Measurements from ENCODE around the gene PDCD1LG2.
A peak's percentile ranks its signal among the peaks of the same experiment; 100 is the strongest.
"Not testable (repeated sequence)": the region's sequence is repeated elsewhere in the genome, so short reads cannot be mapped to it uniquely, and the experiment has no call there.

Gene PDCD1LG2

GRCh38 chr9:5510360-5510931, at the start of gene PDCD1LG2:
Gene PDCD1LG2 (plus strand): TSS chr9:5510531. CDS start chr9:5522547, 12,016 bp downstream.
- Histone ChIP-seq H3K4me1 (ENCODE audit: control insufficient read depth, insufficient read depth, low read length) (no peaks in the 10 kb centered on the region), H3K9ac (ENCODE audit: low read length) (no peak within 1 kb of the TSS), H3K27me3 (ENCODE audit: control insufficient read depth, insufficient read depth, low read length) (no peaks in the 10 kb centered on the region), H3K4me3 (ENCODE audit: low read length) (peak within 1 kb of the TSS; percentile 44), H3K27ac (ENCODE audit: low read depth, low read length) (peak within 1 kb of the TSS; percentile 53), H3K36me3 (ENCODE audit: control insufficient read depth, insufficient read depth, low read length) (no peaks in the 10 kb centered on the region)

DNA sequence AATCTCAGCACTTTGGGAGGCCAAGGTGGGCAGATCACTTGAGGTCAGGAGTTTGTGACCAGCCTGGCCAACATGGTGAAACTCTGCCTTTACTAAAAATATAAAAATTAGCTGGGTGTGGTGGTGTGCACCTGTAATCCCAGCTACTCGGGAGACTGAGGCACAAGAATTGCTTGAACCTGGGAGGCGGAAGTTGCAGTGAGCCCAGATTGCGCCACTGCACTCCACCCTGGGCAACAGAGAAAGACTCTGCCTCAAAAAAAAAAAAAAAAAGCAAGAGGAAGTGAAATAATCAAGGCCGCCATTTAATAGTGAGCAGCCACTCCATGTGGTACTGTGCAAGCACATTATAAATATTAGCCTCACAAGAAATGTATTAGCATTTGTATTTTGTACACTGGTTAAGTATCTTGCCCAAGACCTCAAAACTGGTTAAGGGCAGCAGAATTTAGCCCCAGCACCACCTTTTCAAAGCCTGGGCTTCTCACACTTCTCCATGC, 45.5 kb upstream of the PDCD1LG2 start:
- H3K36me3 ChIP-seq (ENCODE audit: control insufficient read depth, insufficient read depth, low read length); H3K4me1 ChIP-seq (ENCODE audit: control insufficient read depth, insufficient read depth, low read length); H3K27ac ChIP-seq (ENCODE audit: low read depth, low read length); H3K9ac ChIP-seq (ENCODE audit: low read length); H3K4me3 ChIP-seq (ENCODE audit: low read length); H3K27me3 ChIP-seq (ENCODE audit: control insufficient read depth, insufficient read depth, low read length): not testable (repeated sequence)

- Histone ChIP-seq H3K27ac (ENCODE audit: low read depth, low read length) (no peak overlapping the region), H3K9ac (ENCODE audit: low read length) (no peak overlapping the region), H3K4me3 (ENCODE audit: low read length) (no peak overlapping the region), H3K4me1 (ENCODE audit: control insufficient read depth, insufficient read depth, low read length) (no peaks in the 10 kb centered on the region), H3K27me3 (ENCODE audit: control insufficient read depth, insufficient read depth, low read length) (no peaks in the 10 kb centered on the region), H3K36me3 (ENCODE audit: control insufficient read depth, insufficient read depth, low read length) (peaks cover 3% of the 10 kb centered on the region)
Measured at GRCh38 chr9:5466005-5466404, 44.3 kb upstream of the PDCD1LG2 start.

DNA sequence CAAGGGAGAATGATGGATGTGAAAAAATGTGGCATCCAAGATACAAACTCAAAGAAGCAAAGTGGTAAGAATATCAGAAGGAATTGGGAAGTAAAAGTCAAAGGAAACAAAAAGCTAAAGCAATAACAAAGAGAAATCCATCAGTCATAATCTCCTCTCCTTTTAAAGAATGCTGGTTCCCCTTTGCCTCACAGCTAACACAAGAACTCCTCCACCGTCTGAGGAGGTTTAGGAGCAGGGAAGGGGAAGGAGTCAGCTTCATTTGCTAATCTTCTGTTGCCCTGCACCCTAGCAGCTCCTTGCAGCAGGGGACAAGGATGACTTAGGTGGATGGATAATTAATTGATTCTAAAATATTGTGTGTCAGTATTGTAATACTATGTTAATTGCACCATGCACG, 43.6 kb upstream of the PDCD1LG2 start:
- no peak overlapping the region for H3K9ac ChIP-seq (ENCODE audit: low read length)
- no peaks in the 10 kb centered on the region for H3K4me1 ChIP-seq (ENCODE audit: control insufficient read depth, insufficient read depth, low read length)
- H3K27me3 ChIP-seq (ENCODE audit: control insufficient read depth, insufficient read depth, low read length): no peaks in the 10 kb centered on the region
- peaks cover 3% of the 10 kb centered on the region for H3K36me3 ChIP-seq (ENCODE audit: control insufficient read depth, insufficient read depth, low read length)
- no peak overlapping the region for H3K27ac ChIP-seq (ENCODE audit: low read depth, low read length)
- H3K4me3 ChIP-seq (ENCODE audit: low read length): no peak overlapping the region

DNA sequence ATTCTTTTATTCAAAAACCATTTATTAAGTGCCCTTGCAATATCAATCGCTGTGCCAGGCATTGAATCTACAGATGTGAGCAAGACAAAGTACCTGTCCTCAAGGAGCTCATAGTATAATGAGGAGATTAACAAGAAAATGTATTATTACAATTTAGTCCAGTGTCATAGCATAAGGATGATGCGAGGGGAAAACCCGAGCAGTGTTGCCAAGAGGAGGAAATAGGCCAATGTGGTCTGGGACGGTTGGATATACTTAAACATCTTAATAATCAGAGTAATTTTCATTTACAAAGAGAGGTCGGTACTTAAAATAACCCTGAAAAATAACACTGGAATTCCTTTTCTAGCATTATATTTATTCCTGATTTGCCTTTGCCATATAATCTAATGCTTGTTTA, 41.5 kb upstream of the PDCD1LG2 start:
- Histone ChIP-seq H3K4me1 (ENCODE audit: control insufficient read depth, insufficient read depth, low read length) (no peaks in the 10 kb centered on the region), H3K27me3 (ENCODE audit: control insufficient read depth, insufficient read depth, low read length) (no peaks in the 10 kb centered on the region), H3K27ac (ENCODE audit: low read depth, low read length) (no peak overlapping the region), H3K9ac (ENCODE audit: low read length) (no peak overlapping the region), H3K36me3 (ENCODE audit: control insufficient read depth, insufficient read depth, low read length) (no peaks in the 10 kb centered on the region), H3K4me3 (ENCODE audit: low read length) (no peak overlapping the region)

GRCh38 chr9:5470122-5470521, 40.2 kb upstream of the PDCD1LG2 start:
- Histone ChIP-seq H3K4me1 (ENCODE audit: control insufficient read depth, insufficient read depth, low read length) (no peaks in the 10 kb centered on the region), H3K9ac (ENCODE audit: low read length) (no peak overlapping the region), H3K27ac (ENCODE audit: low read depth, low read length) (no peak overlapping the region), H3K27me3 (ENCODE audit: control insufficient read depth, insufficient read depth, low read length) (no peaks in the 10 kb centered on the region), H3K4me3 (ENCODE audit: low read length) (no peak overlapping the region), H3K36me3 (ENCODE audit: control insufficient read depth, insufficient read depth, low read length) (no peaks in the 10 kb centered on the region)

GRCh38 chr9:5470816-5471215, 39.5 kb upstream of the PDCD1LG2 start:
- no peak overlapping the region for H3K9ac ChIP-seq (ENCODE audit: low read length)
- no peaks in the 10 kb centered on the region for H3K4me1 ChIP-seq (ENCODE audit: control insufficient read depth, insufficient read depth, low read length)
- no peak overlapping the region for H3K4me3 ChIP-seq (ENCODE audit: low read length)
- H3K27me3 ChIP-seq (ENCODE audit: control insufficient read depth, insufficient read depth, low read length): no peaks in the 10 kb centered on the region
- no peaks in the 10 kb centered on the region for H3K36me3 ChIP-seq (ENCODE audit: control insufficient read depth, insufficient read depth, low read length)
- H3K27ac ChIP-seq (ENCODE audit: low read depth, low read length): no peak overlapping the region

- not testable (repeated sequence) for H3K9ac ChIP-seq (ENCODE audit: low read length); H3K27ac ChIP-seq (ENCODE audit: low read depth, low read length); H3K4me1 ChIP-seq (ENCODE audit: control insufficient read depth, insufficient read depth, low read length); H3K27me3 ChIP-seq (ENCODE audit: control insufficient read depth, insufficient read depth, low read length); H3K36me3 ChIP-seq (ENCODE audit: control insufficient read depth, insufficient read depth, low read length); H3K4me3 ChIP-seq (ENCODE audit: low read length)
Measured at GRCh38 chr9:5475611-5476010, 34.7 kb upstream of the PDCD1LG2 start.

- no peaks in the 10 kb centered on the region for H3K36me3 ChIP-seq (ENCODE audit: control insufficient read depth, insufficient read depth, low read length)
- H3K27me3 ChIP-seq (ENCODE audit: control insufficient read depth, insufficient read depth, low read length): no peaks in the 10 kb centered on the region
- no peak overlapping the region for H3K4me3 ChIP-seq (ENCODE audit: low read length)
- no peaks in the 10 kb centered on the region for H3K4me1 ChIP-seq (ENCODE audit: control insufficient read depth, insufficient read depth, low read length)
- H3K9ac ChIP-seq (ENCODE audit: low read length): no peak overlapping the region
- no peak overlapping the region for H3K27ac ChIP-seq (ENCODE audit: low read depth, low read length)
Measured at GRCh38 chr9:5478206-5478605, 32.1 kb upstream of the PDCD1LG2 start.

GRCh38 chr9:5479994-5480694, 30.2 kb upstream of the PDCD1LG2 start:
- Histone ChIP-seq H3K9ac (ENCODE audit: low read length) (no peak overlapping the region), H3K4me3 (ENCODE audit: low read length) (no peak overlapping the region), H3K36me3 (ENCODE audit: control insufficient read depth, insufficient read depth, low read length) (no peaks in the 10 kb centered on the region), H3K27ac (ENCODE audit: low read depth, low read length) (no peak overlapping the region), H3K27me3 (ENCODE audit: control insufficient read depth, insufficient read depth, low read length) (no peaks in the 10 kb centered on the region), H3K4me1 (ENCODE audit: control insufficient read depth, insufficient read depth, low read length) (no peaks in the 10 kb centered on the region)

- H3K9ac ChIP-seq (ENCODE audit: low read length): no peak overlapping the region
- no peaks in the 10 kb centered on the region for H3K4me1 ChIP-seq (ENCODE audit: control insufficient read depth, insufficient read depth, low read length)
- no peaks in the 10 kb centered on the region for H3K36me3 ChIP-seq (ENCODE audit: control insufficient read depth, insufficient read depth, low read length)
- H3K27ac ChIP-seq (ENCODE audit: low read depth, low read length): no peak overlapping the region
- no peaks in the 10 kb centered on the region for H3K27me3 ChIP-seq (ENCODE audit: control insufficient read depth, insufficient read depth, low read length)
- H3K4me3 ChIP-seq (ENCODE audit: low read length): no peak overlapping the region
Measured at GRCh38 chr9:5480919-5481318, 29.4 kb upstream of the PDCD1LG2 start.

DNA sequence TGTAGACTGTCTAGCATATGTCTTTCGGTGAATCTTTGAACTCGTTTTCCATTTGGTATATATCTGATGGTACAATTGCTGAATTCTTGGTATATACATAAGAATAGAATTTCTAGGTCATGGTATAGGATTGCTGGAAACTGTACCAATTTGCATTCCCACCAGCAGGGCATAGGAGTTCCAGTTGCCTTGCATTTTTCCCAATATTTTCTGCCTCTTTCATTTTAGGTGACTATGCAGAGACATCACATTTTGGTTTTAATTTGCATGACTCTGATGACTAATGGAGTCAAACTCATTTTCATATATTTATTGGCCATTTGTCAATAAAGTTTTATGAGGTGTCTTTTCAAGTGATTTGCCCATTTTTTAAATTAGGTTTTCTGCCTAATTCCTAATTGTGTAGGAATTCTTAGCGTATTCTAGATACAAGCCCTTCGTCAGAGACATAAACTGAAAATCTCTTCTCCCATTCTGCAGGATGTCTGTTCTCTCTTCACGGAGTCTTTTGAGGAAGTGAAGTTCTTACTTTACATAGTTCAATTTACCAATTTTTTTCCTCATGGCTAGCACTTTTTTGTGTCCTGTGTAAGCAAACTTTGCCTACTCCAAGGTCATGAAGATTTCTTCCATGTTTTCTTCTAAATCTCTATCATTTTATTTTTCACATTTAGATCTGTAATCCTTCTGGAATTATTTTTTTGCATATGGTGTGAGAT, 28.9 kb upstream of the PDCD1LG2 start:
- Histone ChIP-seq H3K27ac (ENCODE audit: low read depth, low read length) (no peak overlapping the region), H3K4me3 (ENCODE audit: low read length) (no peak overlapping the region), H3K4me1 (ENCODE audit: control insufficient read depth, insufficient read depth, low read length) (no peaks in the 10 kb centered on the region), H3K27me3 (ENCODE audit: control insufficient read depth, insufficient read depth, low read length) (no peaks in the 10 kb centered on the region), H3K36me3 (ENCODE audit: control insufficient read depth, insufficient read depth, low read length) (no peaks in the 10 kb centered on the region), H3K9ac (ENCODE audit: low read length) (no peak overlapping the region)

Measured in rectal smooth muscle tissue (tissue), 1 donor.